Measurements from ENCODE around the gene COL18A1. TPM values are rescaled to one million over a fixed set of nuclear protein-coding genes. Genes with fewer than 3 reads are reported as not detected.

The COL18A1 gene
- total RNA-seq, 1 donor from 2014 or later: 174 TPM

DNA sequence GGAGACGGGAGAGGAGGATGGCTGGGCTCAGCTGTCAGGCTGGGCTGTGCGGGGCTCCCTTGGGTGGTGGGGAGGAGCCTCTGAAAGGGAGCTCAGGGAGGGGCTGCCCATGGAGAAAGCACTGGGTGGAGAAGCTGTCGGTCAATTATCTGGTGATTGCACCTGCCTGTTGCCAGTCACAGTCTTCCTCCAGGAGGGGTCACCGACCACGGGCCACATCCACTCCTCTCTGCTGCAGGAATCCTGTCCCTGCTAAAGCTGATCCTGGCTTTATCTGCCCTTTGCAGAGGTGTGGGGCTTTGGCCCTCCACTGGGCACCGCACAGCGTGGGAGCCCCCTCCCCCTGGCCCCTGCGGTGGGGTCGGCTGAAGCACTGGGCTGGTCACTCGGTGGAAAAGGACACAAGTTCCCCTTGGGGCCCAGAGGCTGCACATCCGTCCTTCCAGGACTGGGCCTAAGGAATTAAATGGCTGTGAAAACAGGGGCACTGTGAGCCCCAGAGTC, 21.8 kb upstream of the COL18A1 start:
- DNase-seq: no peak

DNA sequence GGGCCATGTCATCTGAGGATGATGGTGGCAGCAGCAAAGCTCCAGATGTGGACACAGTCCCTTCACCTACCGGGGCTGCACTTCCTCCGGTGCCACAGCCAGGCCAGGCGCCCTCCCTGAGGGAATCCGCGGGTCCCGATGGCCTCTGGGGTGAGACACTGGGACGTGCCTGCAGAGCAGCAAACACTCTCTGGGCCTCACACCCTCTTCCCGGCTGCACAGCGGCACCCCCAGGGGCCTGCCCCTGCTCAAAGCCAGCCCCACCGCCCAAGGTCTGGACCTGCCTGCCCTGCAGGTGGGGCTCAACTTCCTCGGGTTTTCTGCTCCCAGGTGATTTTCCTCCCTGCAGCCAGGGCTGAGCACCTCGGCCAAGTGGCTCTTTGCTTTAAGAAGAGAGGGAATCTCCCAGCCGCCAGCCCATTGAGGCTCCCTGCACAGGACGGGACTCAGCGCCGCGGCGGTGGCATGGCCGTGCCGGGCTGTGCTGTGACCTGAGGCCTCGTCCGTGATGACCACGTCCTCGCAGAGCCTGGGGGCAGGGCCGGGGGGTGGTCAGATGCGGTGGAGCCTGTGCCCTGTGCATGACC, 21.3 kb upstream of the COL18A1 start:
- DNase-seq: no peak

DNA sequence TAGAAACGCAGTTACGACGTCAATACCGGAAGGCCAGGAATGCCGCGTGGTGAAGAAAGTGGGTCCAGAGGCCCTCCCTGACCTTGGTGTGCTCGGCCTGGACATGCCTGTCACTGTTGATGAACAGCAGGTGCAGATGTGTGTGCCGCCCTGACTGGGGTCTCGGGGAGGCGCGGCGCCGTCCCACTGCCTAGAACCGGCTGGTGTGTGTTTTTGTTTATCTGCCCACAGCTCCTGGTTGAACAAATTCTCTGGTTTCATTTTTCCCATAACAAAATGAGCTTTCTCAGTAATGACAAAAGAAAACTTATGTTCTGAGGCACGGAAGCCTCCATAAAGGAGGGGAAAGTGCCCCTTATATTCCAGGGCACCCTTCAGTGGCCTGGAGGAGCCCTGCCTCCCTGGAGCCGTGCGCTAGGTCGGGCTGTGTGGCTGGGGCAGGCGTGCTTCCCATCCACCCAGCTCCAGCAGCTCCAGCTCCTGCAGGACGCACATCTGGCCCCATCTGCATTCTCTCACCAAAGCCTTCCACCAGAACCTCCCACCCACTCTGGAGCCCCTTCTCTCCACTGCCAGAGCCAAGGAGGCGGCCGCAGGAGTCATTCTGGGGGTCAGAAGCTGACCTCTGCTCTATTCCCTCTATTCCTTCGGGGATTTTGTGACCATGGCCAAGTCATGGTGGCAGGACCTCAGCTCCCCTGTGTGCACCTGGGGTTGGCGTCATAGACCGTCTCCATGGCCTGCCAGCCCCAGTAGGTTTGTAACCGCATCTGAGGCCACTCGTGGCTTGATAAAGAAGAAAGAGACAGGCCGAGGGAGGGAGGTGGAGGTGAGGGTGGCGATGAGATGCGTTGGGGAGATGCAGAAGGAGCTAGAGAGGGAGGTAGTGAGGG, 20.1 kb upstream of the COL18A1 start:
- DNase-seq: peak; percentile 32

DNA sequence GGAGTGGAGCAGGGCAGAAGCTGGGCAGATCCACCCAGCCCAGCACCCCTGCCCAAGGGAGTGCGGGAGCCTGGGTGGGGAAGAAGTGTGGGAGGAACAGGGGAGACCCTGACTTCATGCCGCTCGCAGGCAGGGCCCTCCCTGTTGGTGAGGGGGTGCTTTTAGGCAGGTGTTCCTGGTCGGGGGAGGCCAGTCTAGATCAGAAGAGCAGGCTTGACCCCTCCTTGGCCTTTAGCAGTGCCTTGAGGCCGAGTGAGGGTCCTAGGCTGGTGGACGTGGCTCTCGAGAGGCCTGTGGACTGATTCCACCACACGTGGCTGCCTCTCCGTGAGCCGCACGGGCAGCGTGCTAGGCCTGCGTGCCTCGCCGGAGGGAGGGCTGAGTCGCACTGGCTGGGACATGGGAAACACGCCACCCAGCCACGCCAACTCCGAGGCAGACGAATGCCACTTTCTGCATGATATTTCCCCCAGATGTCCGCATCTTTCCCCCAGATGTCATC, 19.4 kb upstream of the COL18A1 start:
- DNase-seq: no peak

DNA sequence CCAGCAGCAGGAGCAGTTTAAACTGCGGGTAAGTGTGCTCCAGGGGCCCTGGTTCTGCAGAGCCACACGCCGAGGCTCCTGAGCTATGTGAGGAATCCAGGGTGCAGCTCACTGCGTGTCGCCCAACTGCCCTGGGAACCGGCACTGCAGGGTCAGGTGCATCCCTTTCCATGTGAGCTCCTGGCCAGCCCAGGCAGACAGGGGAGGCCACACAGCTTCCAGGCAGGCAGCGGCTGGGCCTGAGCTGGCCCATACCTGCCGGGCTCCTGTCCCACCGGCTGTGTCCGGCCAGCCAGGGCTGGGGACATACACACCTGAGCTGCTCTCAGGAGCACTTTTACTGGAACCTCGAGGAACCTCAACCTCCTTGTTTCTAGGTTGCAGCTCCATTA, 18.6 kb upstream of the COL18A1 start:
- DNase-seq: no peak

DNA sequence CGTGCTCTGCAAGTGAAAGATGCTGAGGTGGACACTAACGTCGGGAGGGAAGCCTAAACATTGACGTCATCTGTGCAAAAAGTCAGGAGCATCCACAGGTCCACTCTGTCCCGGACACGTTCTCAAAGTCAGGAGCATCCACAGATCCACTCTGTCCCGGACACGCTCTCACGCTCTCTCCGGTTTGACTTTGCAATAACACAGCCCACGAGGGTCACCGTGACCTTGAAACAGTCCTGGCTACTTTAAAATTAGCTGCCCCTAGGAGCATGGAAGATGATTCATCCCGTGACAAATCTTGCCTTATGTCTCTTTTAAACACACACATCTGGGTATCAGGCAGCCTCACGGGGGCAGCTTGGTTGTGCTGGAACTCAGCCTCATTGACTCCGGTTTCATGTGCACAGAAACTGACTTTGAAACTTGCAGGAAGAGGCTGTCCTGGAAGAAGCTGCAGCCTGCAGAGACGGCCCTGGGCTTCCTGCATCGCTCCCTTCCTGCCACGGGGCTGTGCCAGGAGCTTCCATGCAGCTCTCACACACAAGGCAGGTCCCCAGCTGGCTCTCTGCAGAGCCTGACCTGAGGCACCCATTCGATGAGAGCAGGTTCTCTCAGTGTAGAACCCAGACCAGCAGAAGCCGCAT, 18.1 kb upstream of the COL18A1 start:
- DNase-seq: peak; percentile 77

DNA sequence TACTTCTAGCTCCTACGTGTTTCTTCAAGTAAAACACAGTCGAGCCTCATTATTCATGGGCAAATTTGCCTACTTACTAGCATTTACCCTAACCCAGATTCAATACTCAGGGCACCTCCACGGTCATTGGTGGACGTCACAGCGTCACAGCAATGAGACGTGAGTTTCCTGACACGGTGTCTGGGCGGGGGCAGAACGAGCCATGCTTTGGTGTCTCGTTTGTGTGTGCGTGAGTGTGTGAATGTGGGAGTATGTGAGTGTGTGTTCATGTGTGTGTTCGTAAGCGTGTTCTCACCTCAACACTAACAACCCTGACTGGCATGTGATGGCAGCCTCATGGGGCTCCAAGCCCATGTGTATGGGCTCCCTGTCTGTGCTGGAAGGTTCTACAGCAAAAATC, 17.5 kb upstream of the COL18A1 start:
- no peak for DNase-seq

DNA sequence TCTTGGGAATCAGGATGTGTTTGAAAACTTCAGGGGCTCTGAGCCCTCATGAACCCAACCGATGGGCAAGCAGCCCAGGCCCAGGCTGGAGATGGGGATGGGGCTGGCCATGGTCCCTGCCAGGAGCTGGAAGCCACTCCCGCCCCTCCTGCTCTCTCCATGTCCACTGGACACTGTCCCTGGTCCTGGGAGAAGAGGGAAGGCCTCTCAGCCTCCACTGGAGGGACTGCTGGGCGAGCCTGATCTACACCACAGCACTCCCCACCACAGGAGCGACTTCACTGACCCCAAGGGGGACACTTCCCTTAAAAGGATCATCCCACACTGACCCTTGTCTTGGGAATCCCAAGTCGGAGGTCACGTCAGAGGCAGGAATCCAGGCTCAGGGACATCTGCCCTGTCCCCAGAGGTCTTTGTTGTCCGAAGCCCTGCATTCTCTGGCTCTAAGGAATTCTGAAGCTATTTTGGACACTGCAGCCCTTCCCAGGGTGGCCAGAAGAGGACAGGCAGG, 16.9 kb upstream of the COL18A1 start:
- peak; percentile 20 for DNase-seq

DNA sequence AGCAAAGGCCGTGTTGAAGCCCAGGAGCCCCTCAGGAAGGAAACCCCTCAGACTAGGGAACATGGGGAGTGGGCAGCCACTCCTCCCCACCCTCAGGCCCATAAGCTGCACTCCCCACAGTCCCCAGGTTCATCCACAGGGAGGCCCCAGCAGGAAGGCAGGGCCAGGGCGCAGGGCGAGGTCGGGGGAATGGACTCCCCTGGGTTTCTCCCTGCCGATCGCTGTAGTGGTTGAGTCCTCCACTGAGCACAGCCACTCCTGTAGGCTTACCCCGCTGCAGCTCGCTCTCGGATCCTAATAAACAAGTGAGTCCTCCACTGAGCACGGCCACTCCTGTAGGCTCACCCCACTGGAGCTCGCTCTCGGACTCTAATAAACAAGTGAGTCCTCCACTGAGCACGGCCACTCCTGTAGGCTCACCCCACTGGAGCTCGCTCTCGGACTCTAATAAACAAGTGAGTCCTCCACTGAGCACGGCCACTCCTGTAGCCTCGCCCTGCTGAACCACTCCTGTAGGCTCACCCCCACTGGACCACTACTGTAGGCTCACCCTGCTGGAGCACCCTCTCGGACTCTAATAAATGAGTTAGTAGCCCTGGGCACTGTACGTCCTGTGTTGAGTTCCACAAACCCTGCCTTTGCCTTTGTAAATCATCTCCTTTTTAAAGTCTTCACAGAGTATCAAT, 16.2 kb upstream of the COL18A1 start:
- no peak for DNase-seq

DNA sequence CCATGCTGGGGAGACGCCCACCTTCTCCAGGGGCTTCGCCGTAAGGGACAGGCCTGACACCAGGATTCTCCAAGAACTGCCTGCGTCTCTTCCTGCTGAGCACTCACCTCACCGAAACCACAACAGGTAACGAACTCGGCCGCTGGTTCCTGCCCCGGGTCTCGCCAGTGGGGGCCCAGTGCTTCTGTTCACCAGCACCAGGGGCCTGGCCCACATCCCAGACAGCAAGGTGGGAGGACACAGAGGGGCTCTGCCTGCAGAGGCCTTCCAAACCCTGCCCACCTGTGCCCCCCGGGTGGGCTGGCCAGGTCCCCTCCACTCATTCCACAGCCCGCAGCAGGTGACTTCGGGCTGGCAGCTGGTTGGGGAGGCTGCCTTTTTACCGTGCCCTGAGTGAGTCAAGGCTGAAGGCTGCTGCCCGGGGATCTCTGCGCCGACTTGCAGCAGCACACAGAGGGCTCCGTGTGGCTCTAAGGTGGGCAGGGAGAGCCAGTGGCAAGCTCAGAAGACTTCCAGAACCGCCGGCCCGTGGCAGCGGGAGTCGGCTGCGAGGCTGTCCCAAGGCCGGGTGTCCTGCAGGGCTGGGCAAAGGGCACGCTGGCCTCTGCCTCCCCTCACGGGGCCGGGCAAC, 14.7 kb upstream of the COL18A1 start:
- DNase-seq: no peak

DNA sequence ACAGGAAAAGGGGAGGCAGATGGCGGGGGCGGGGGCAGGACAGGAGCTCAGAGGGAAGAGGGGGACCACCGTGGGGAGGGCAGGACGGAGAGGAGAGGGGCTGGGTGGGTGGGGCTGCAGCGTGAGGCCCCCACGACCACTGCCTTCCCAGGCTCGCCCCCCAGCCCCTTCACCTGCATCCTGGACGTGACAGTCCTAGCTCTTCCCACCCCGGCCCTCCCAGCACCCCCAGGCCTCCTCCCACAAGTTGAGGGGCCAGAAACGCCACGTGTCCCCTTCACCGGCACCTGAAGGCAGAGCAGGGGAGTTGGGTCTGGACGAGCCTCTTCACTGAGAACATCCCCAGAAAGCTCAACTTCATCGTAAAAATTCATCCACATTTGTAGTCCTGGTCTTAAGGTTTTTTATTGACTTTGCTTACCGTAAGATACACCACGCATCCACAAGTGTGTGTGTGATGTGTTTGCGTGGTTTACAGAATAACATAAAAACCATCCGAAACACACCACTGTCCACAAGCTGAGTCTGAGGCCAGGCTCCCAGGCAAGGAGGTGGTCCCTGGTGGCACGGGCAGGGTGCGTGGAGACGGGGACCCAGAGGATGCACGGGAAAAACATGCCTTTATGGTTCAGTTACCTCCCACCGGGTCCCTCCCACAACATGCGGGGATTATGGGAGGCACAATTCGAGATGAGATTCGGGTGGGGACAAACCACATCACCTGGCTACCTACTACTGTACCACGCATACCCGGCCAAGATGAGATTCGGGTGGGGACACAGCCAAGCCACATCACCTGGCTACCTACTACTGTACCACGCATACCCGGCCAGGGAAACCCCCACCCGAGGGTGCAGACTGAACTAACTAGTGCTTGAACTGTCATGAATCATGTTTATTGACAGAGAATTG, 13.9 kb upstream of the COL18A1 start:
- DNase-seq: no peak

DNA sequence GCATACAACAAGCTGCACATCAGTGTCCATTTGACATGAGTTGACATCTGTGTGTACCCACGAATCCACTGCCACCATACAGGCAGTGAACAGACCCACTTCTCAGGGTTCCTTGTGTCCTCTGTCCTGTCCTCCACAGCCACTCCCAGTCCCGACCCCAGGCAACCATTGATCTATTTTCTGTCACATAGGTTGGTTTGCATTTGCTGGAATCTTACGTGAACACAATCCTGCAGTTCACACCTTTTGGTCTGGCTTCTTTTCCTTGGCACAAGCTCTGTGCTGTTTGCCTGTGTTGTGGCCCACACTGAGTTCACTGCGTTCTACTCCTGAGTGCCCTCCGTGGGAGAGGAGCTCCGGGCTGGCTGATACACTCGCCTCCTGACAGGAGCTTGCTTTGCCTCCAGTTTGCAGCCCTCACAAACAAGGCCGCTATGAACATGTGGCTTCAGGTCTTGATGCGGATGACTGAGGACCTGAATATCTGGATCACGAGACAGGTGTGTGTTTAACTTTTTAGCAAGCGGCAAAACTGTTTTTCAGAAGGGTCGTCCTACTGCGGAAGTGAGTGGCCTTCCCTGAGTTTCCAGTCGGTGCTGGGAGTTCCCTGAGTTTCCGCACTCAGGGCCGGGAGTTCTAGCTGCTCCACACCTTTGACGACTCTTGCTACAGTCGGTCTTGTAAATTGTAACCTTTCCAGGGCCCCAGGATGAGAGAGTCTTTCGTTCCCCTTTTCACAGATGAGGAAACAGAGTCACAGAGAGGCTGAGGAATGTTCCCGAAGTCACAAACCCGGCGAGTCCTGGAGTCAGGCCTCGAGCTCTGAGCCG, 13.0 kb upstream of the COL18A1 start:
- no peak for DNase-seq

DNA sequence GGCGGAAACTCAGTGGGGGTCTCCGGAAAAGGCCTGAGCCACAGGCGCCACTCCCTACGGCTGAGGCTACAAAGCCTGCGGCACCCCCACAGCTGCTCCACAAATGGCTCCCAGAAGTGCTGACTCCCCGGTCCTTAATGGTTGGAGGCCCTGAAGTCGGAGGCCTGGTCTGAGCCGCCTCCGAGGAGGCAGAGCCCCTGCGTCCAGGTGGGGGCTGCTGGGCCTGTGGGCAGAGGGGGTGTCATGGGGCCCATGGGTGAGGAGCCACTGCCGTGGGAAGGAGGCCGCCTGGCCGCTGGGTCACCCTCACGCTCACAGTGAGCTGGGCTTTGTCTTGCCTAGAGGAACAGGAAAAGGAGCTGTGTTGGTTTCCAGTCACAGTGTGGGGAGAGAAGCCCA, 12.4 kb upstream of the COL18A1 start:
- DNase-seq: no peak

DNA sequence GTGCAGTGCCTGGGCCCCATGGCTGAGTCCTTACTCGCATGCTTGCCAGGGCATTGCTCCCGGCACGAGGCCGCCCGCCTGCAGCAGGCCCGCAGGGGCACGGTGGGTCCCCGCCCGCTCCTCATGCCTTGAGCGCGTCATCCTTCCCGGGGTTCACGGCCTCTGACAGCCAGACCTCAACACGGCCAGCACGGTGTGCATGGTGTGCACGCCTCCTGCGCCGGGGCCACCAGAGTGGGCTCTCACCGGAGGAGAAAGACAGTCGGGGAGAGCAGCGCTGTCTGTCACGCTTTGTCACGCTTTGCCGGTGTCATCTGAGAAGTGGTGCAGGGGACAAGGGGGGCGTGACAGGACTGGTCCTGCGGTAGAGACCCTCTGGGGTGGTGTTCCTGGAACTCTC, 11.9 kb upstream of the COL18A1 start:
- DNase-seq: no peak

DNA sequence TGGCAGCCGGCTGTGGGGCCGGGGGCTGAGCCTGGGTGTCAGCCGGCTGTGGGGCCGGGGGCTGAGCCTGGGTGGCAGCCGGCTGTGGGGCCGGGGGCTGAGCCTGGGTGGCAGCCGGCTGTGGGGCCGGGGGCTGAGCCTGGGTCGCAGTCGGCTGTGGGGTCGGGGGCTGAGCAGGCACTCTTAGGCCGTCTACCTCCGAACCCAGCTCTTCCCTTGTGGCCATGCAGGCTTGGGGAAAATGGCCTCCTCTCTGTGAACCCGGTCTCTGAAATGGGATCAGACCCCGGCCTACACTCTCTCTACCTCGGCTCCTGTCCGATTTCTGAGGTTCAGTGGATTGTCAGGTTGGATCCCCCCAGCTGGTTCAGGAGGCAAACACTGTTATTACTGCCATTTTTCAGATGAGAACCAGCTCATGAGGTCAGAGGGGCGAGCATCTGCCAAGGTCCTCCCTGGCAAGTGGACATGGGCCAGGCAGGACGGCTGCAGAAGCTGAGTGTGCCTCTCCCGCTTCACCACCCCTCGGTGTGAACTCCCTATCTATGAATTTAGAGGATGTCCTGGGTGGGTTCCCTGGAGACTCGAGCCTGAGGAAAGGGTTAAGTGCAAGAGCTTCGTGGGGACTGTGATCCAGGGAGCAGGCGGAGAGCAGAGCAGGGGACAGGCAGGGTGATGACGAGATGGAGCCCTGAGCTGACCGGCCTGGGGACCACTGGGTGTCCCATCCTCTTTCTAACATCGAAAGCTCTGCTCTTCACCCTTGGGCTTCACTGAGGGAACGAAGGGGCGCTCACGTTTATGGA, 10.9 kb upstream of the COL18A1 start:
- no peak for DNase-seq

DNA sequence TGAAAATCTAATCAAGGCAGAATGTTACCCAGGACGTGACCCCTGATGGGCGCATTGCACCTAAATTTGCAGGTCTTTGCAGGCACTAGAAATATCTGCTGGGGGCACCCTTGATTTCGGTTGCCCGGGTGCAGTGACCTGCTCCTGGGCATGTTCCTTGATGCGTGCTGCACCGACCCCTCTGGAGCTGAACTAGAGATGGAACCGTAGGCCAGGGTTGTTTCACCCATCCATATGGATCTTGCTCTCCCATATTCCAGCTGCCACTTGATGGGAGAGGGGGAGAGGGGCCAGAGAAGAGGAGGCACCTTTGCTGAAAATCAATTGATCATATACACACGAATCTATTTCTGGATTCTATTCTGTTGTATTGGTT, 8.4 kb upstream of the COL18A1 start:
- DNase-seq: no peak

DNA sequence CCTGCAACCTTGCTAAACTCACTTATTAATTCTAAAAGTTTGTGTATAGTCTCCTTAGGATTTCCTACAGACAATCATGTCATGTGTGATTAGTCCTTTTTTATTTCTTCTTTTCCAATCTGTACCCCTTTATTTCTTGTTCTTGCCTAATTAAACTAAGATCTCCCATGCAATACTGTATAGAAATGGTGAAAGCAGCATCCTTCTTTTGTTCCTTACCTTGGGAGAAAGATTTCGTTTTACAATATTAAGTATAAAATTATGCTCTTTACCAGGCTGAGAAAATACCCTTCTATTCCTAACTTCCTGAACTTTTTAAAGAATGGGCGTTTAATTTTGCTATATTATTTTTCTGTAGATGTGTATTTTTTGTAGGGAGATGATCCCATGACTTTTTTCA, 7.6 kb upstream of the COL18A1 start:
- DNase-seq: no peak

DNA sequence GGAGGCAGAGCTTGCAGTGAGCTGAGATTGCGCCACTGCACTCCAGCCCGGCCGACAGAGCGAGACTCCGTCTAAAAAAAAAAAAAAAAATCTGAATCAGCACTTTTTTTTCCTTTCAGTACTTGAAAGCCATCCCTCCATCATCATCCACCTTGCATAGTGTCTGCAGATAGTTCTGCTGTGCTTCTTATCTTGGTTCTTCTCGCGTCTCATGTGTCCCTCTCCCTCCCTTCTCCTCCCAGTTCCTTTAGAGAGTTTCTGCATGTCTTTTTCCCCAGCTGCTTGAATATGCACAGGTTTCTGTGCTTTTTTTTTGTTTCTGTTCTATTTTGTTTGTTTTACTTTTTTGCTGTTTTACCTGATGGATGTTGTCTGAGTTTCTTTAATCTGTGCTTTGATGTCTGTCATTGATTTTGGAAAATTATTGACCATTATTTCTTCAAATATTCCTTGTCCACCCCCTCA, 3.9 kb upstream of the COL18A1 start:
- no peak for DNase-seq
